DND-41 (cell line): ENCODE measurements around the gene RNF144B.
A peak's percentile ranks its signal among the peaks of the same experiment; 100 is the strongest.

Source experiments
- ATAC-seq: fragments of 200-7000 bp; cut with Tn5 transposase; 3 replicates; pipeline ENCODE4 v1.9.1; 2021; ENCODE audit warnings: low read depth; ENCODE audit not compliant: insufficient read depth
- DNase-seq: peaks from one replicate; pipeline ENCODE4 v3.0.0-alpha.2; 2020
- H2AFZ ChIP-seq: 2 replicates; pipeline ENCODE4 v1.6.0; 2012; ENCODE audit warnings: low read depth, low read length
- H3K27ac ChIP-seq: 2 replicates; pipeline ENCODE4 v1.5.1; 2012; ENCODE audit warnings: low read length, inconsistent platforms
- H3K27me3 ChIP-seq: fragments of 200-600 bp; sonication (generic); 2 replicates; pipeline ENCODE4 v1.6.0; 2012; ENCODE audit warnings: low read length, mild to moderate bottlenecking, inconsistent platforms; ENCODE audit not compliant: insufficient read depth, poor library complexity
- H3K36me3 ChIP-seq: 2 replicates; pipeline ENCODE4 v1.5.1; 2012; ENCODE audit warnings: low read length, inconsistent platforms; ENCODE audit not compliant: insufficient read depth
- H3K4me1 ChIP-seq: 2 replicates; pipeline ENCODE4 v1.5.1; 2012; ENCODE audit warnings: mild to moderate bottlenecking, low read length; ENCODE audit not compliant: insufficient read depth
- H3K4me2 ChIP-seq: 2 replicates; pipeline ENCODE4 v1.6.0; 2012; ENCODE audit warnings: mild to moderate bottlenecking, moderate library complexity, low read length, inconsistent platforms; ENCODE audit not compliant: insufficient read depth
- H3K4me3 ChIP-seq, 2 experiments: fragments of 200-600 bp in 1 of 2; shearing (Covaris generic) in 1 of 2; 2 replicates each; pipeline ENCODE4 v1.5.1; 2012 to 2016; ENCODE audit warnings: inconsistent platforms in 2 of 2, low read length in 2 of 2, mild to moderate bottlenecking in 2 of 2, low read depth in 1 of 2, moderate library complexity in 1 of 2
- H3K79me2 ChIP-seq: 2 replicates; pipeline ENCODE4 v1.6.0; 2012; ENCODE audit warnings: low read length, inconsistent platforms; ENCODE audit not compliant: insufficient read depth
- H3K9ac ChIP-seq: 2 replicates; pipeline ENCODE4 v1.6.0; 2012; ENCODE audit warnings: low read depth, mild to moderate bottlenecking, inconsistent platforms, low read length, moderate library complexity
- H3K9me3 ChIP-seq: 2 replicates; pipeline ENCODE4 v1.5.1; 2012; ENCODE audit warnings: low read length, moderate library complexity, mild to moderate bottlenecking, inconsistent platforms; ENCODE audit not compliant: insufficient read depth, severe bottlenecking
- H4K20me1 ChIP-seq: 2 replicates; pipeline ENCODE4 v1.6.0; 2012; ENCODE audit warnings: low read length; ENCODE audit not compliant: insufficient read depth
- CTCF ChIP-seq: IDR thresholded peaks from 2 replicates; pipeline ENCODE4 v1.5.1; 2012; ENCODE audit warnings: borderline replicate concordance, low read length, moderate library complexity, mild to moderate bottlenecking; ENCODE audit not compliant: poor library complexity, severe bottlenecking; ENCODE audit errors: extremely low read depth
- EZH2 ChIP-seq: IDR thresholded peaks from 3 replicates; pipeline ENCODE4 v1.6.1; 2012; ENCODE audit warnings: borderline replicate concordance, low read depth, mild to moderate bottlenecking, moderate library complexity, low read length, inconsistent platforms; ENCODE audit not compliant: severe bottlenecking

The RNF144B gene

GRCh38 chr6:18387061-18387721 is at the start of gene RNF144B:
TSS of gene RNF144B (plus strand) at chr6:18387350. CDS start at chr6:18399535, 12,185 bp downstream.
- no peaks in the 10 kb centered on the region for H3K9me3 ChIP-seq
- TF ChIP-seq EZH2 (peak; percentile 22), CTCF (no peak)
- peak within 1 kb of the TSS in 1 of 2 experiments; percentile 52; a peak in 2 of 4 replicates for H3K4me3 ChIP-seq
- ATAC-seq (peak; percentile 94), DNase-seq (peak; percentile 55)
- no peaks in the 10 kb centered on the region for H3K79me2 ChIP-seq
- H4K20me1 ChIP-seq, result no peaks in the 10 kb centered on the region
- peaks cover 14% of the 10 kb centered on the region; the same call in 1 of the 2 replicates for H3K4me1 ChIP-seq
- H3K27ac ChIP-seq, result no peak within 1 kb of the TSS
- no peaks in the 10 kb centered on the region for H3K36me3 ChIP-seq
- peak within 1 kb of the TSS; percentile 71 for H3K4me2 ChIP-seq
- peaks cover 25% of the 10 kb centered on the region for H3K27me3 ChIP-seq
- peak within 1 kb of the TSS; percentile 62 for H2AFZ ChIP-seq
- peak within 1 kb of the TSS; percentile 27; the same call in 1 of the 2 replicates for H3K9ac ChIP-seq

GRCh38 chr6:18339599-18339998 is 47.6 kb upstream of the RNF144B start:
- no peak overlapping the region for H3K4me2 ChIP-seq
- no peak overlapping the region for H2AFZ ChIP-seq
- no peaks in the 10 kb centered on the region for H4K20me1 ChIP-seq
- no peaks in the 10 kb centered on the region for H3K4me1 ChIP-seq
- ATAC-seq, result no peak
- TF ChIP-seq EZH2 (no peak), CTCF (no peak)
- DNase-seq, result no peak
- no peak overlapping the region for H3K4me3 ChIP-seq
- H3K9me3 ChIP-seq, result no peaks in the 10 kb centered on the region
- H3K79me2 ChIP-seq, result no peaks in the 10 kb centered on the region
- no peak overlapping the region for H3K9ac ChIP-seq
- no peak overlapping the region for H3K27ac ChIP-seq
- no peaks in the 10 kb centered on the region for H3K36me3 ChIP-seq
- no peaks in the 10 kb centered on the region for H3K27me3 ChIP-seq

- Histone ChIP-seq H4K20me1 (no peaks in the 10 kb centered on the region), H3K4me2 (no peak overlapping the region), H3K79me2 (no peaks in the 10 kb centered on the region), H3K4me1 (no peaks in the 10 kb centered on the region), H3K36me3 (no peaks in the 10 kb centered on the region), H3K27me3 (no peaks in the 10 kb centered on the region), H3K9ac (no peak overlapping the region), H2AFZ (no peak overlapping the region), H3K9me3 (no peaks in the 10 kb centered on the region), H3K27ac (no peak overlapping the region), H3K4me3 (no peak overlapping the region)
- no peak for DNase-seq
- ATAC-seq, result no peak
- no peak for TF ChIP-seq CTCF
- TF ChIP-seq EZH2, result no peak
These were observed 46.2 kb upstream of the RNF144B start for GRCh38 chr6:18340781-18341551.
